Measurements from ENCODE around the gene PSENEN.
"Not testable (repeated sequence)": the region's sequence is repeated elsewhere in the genome, so short reads cannot be mapped to it uniquely, and the experiment has no call there.

PSENEN gene

DNA sequence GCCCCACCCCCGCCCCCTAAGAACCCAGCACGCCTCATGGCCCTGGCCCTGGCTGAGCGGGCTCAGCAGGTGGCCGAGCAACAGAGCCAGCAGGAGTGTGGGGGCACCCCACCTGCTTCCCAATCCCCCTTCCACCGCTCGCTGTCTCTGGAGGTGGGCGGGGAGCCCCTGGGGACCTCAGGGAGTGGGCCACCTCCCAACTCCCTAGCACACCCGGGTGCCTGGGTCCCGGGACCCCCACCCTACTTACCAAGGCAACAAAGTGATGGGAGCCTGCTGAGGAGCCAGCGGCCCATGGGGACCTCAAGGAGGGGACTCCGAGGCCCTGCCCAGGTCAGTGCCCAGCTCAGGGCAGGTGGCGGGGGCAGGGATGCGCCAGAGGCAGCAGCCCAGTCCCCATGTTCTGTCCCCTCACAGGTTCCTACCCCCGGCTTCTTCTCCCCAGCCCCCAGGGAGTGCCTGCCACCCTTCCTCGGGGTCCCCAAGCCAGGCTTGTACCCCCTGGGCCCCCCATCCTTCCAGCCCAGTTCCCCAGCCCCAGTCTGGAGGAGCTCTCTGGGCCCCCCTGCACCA, 41.9 kb downstream of the PSENEN start:
- DNase-seq (ENCODE audit: low read depth in 2 of 2, low spot score in 1 of 2): no peak

DNA sequence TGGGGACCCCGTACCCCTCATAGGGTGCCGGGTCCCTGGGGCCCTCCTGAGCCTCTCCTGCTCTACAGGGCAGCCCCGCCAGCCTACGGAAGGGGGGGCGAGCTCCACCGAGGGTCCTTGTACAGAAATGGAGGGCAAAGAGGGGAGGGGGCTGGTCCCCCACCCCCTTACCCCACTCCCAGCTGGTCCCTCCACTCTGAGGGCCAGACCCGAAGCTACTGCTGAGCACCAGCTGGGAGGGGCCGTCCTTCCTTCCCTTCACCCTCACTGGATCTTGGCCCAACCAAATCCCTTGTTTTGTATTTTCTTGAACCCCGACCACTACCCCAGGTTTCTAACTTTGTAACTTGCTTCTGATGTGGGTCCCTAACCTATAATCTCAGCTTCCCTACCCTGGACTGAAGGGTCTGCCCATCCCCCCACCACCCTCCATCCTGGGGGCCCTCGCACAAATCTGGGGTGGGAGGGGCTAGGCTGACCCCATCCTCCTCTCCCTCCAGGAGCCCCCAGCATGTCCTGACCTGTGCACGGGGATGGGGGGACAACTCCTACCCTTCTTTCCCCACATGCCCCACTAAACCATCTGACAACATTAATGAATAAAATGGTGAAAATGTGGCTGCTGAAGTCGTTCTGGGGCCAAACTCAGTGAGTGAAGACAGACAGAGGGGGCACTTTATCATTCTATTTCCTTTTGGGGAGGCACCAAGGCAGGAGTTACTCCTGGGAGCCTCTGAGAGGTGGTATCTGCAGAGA, 42.9 kb downstream of the PSENEN start:
- no peak for DNase-seq (ENCODE audit: low read depth in 2 of 2, low spot score in 1 of 2)

DNA sequence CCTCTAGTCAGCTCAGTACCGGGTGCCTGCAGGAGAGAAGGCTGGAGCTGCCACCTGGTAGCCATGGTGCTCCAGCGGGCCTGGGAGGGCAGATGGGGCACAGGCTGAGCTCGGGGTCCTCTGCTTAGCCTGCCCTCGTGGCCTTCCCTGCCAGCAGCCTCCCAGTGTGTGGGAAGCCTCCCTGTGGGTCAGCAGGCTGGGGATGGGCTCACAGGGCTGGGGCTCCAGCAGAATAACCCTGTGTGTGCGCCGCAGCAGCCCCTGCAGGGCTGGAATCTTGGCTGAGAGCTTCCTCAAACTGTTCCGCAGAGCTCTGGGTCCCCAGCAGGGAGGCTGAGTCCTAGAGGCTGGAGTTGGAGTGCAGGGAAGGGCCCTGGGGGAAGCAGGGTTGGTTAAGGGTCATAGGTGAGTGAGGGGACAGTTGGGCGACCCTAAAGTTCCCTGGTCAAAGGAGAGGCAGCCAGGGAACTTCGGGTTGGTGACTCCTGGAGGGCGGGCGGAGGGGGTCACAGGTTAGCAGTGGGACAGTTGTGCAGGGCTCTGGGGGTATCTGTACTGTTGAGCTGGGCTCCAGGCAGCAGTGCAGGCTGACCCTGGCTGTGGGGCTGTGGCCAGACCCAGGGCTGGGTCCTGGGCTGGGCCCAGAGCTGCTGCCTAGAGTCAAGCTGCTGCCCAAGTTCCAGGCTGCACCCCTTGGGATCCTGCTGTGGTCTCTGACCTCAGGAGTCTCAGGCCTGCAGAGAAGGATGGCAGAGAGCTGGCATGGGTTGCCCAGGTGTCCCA, 43.9 kb downstream of the PSENEN start:
- no peak for DNase-seq (ENCODE audit: low read depth in 2 of 2, low spot score in 1 of 2)

DNA sequence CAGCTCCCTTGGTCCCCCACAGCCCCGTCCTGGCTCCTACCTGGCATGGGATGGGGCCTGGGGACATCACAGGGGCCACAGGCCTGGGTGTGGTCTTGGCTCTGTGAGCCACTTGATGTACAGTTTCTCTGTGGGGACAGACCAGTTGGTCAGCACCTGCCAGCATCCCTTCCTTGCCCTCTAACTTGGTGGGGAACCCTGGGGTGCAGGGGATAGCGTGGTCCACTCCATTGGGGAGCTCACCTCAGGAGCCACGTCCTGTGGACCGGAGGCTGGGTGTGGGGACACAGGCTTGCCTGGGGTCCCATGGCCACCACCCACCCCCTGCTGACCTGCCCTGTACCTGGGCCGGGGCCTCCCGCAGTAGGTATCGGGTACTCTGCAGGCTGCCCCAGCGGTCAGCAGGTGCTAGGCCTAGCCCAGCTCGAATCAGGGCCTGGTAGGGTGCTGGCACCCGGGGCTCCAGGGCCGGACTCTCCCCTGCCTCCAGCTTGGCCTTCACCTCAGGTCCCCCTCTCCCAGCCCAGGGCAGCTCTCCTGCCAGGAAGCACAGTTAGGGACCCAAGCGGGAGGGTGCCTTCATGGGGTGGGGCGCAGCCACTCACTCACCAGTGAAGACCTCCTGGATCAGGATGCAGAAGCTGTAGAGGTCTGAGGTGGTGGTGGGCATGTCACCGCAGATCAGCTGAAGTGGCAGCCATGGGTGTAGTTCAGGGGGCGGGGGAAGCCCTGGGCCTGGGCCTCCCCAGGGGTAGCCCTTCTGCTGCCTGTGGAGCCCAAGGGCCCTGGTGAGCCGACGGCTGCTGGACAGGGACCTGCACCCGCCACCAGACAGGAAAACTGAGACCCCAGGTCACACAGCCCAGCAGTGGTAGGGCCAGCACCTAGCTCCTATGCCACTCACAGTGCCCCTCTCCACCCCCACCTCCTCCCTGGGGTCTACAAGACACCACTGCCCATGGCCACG, 44.8 kb downstream of the PSENEN start:
- DNase-seq (ENCODE audit: low read depth in 2 of 2, low spot score in 1 of 2): no peak

DNA sequence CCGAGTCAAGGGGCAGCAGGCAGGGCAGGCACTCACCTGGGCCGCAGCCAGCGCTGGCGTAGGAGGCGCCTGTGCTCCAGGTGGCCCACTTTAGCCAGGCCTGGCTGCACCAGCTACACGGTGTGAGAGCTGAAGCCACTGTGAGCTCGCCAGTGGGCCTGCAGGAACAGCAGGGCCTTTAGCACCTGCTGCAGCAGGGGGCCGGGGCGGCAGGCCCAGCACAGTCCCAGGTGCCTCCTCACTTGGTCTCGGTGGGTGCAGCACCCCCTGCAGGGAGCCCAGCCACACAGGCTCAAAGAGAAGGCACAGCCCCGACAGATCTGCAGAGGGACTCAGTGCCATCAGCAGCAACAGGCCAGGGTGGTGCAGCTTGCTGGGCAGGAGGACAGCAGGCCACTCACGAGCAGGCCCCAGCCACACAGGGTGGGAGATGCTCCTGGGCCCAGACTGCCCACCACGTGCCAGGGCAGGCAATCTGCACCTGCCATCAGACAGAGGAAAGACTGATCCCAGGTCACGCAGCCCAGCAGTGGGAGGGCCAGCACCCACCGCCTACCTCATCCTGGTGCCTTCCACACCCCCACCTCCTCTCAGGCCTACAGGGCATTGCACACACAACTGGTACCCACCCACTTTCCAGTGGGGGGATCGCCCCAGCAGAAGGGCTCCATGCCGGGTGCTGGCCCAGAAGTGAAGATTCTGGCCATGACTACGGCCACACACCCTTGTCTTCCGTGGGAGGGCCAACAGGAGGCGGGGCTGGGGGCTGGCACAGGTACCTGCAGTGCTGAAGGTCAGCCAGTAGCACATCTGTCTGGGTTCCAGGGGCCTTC, 45.7 kb downstream of the PSENEN start:
- no peak for DNase-seq (ENCODE audit: low read depth in 2 of 2, low spot score in 1 of 2)

DNA sequence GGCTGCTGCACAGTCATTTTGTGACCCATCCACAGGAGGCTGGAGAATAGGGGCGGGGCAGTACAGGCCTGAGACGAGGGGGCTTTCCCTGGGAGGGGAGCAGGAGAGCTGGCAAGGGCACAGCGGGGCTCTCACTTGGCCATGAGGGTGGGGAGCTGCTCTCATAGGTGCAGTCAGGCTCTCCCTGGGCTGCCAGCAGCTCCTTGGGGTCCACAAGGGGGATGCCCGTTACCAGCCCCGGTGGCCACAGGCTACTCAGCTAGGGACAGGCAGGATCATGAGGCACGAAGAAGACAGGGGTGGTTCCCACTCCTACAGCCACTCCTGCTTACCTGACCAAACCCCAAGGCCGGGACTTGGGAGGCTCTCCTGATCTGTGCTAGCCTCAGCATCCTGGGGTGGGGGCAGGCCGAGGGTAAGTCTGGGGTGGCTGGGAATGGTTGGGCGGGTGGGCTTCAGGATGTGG, 46.4 kb downstream of the PSENEN start:
- DNase-seq (ENCODE audit: low read depth in 2 of 2, low spot score in 1 of 2): no peak

DNA sequence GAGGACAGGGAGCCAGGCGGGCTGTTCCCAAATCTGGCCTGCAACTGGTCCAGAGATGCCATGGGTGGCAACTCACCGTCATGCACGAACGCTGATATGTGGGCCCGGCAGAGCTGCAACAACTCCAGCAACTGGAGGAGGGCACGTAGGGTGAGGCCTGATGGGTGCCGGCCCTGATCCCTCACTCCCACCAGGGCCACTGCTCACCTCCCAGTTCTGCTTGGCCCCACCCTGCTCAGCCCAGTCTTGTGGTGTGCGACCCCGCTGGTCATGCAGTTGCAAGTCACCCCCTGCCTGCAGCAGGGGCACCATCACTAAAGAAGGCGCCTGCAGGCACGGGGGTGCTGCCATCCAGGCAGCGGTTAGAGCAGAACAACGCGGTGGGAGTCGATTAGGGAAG, 46.9 kb downstream of the PSENEN start:
- DNase-seq (ENCODE audit: low read depth in 2 of 2, low spot score in 1 of 2): no peak

DNA sequence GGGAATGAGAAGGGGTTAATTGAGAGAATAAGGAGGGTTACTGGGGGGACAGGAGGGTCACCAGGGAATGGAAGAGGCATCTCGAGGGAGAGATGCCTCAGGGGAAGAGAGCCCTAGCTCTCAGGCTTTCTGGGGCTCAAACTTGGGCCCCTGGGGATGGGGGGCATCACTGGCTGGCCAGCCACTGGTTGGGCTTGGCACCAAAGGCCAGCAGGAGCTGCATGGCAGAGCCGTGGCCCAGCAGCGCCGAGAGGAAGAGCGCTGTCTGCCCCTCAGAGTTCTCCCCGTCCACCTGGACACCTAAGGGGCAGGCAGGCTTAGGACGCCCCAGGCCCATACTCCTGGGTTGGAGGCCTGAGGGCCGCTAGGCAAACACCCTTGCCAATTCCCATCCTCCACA, 47.4 kb downstream of the PSENEN start:
- DNase-seq (ENCODE audit: low read depth in 2 of 2, low spot score in 1 of 2): no peak

DNA sequence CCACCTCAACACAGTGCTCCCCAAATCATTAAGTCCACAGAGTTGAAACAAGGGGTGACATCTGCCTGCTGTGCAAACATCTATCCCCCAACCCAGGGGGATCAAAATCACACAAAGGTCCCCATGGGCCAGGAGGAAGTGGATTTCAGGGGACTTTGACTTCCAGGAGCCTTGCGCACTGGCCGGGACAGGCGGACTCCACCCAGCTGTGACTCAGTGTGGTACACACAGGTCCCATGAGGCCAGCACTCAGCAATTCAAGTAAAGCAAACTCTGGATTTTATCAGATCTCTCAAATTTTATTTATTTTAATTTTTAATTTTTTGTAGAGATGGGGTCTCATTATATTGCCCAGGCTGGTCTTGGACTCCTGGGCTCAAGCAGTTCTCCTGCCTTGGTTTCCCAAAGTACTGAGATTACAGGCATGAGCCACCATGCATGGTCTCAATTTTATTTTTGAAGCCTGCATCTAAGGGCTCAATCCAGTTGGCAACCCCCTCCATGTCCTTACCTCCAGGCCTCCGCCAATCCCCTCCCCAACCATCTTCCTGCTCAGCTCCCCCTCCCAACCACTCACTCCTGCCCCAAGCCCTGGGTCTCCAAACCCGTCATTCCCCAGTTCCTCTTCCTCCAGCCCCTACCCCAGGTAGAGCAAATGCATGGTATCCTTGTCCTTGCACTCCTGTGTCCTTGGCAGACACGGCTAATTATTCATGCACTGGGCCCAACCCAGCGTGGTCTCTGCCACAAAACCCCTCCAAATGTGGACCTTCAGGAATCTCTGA, 48.1 kb downstream of the PSENEN start:
- no peak for DNase-seq (ENCODE audit: low read depth in 2 of 2, low spot score in 1 of 2)

DNA sequence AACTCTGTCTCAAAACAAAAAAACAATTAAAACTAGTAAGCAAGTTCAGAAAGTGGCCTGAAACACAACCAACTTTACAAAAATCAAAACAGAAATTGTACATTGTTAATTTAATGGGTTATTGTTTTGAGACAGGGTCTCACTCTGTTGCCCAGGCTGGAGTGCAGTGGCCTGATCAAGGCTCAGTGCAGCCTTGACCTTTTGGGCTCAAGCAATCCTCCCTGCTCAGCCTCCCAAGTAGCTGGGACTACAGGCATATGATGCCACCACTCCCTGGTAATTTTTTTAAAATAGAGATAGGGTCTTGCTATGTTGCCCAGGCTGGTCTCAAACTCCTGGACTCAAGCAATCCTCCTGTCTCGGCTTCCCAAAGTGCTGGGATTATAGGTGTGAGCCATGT, 50.1 kb downstream of the PSENEN start:
- DNase-seq (ENCODE audit: low read depth in 2 of 2, low spot score in 1 of 2): not testable (repeated sequence)
